H1 (cell line): Measurements from ENCODE around the gene AMH. TPM values are rescaled to one million over a fixed set of nuclear protein-coding genes. Genes with fewer than 3 reads are reported as not detected.

Source experiments
- BACH1 ChIP-seq: IDR thresholded peaks from 2 replicates; pipeline ENCODE4 v1.6.1; 2012; ENCODE audit warnings: low read length, improper control_type of control experiment
- CHD7 ChIP-seq: fragments of 300-600 bp; sonication (generic); IDR thresholded peaks from 2 replicates; pipeline ENCODE4 v1.7.1; 2012; ENCODE audit warnings: low read length, moderate library complexity, mild to moderate bottlenecking, inconsistent platforms; ENCODE audit not compliant: insufficient replicate concordance
- GABPA ChIP-seq: IDR thresholded peaks from 2 replicates; pipeline ENCODE4 v1.6.1; 2011; ENCODE audit warnings: mild to moderate bottlenecking, low read length, moderate library complexity, borderline replicate concordance; ENCODE audit not compliant: insufficient read depth
- JUN ChIP-seq: IDR thresholded peaks from 2 replicates; pipeline ENCODE4 v1.6.1; 2011; ENCODE audit warnings: low read depth, mild to moderate bottlenecking, improper control_type of control experiment, low read length
- NANOG ChIP-seq: IDR thresholded peaks from 2 replicates; pipeline ENCODE4 v1.6.1; 2011; ENCODE audit warnings: low read length, low read depth, mild to moderate bottlenecking, inconsistent platforms; ENCODE audit not compliant: insufficient read depth, poor library complexity, severe bottlenecking
- RFX5 ChIP-seq: IDR thresholded peaks from 2 replicates; pipeline ENCODE4 v1.6.1; 2011; ENCODE audit warnings: low read depth, low read length, improper control_type of control experiment, borderline replicate concordance
- SIN3A ChIP-seq, 2 experiments: IDR thresholded peaks in 1 of 2; conservative IDR thresholded peaks in 1 of 2; 2 replicates each; pipeline ENCODE4 v1.6.1; 2011 to 2012; ENCODE audit warnings: low read length in 2 of 2, improper control_type of control experiment in 1 of 2, low read depth in 1 of 2, mild to moderate bottlenecking in 1 of 2
- TBP ChIP-seq: IDR thresholded peaks from 2 replicates; pipeline ENCODE4 v1.6.1; 2011; ENCODE audit warnings: low read depth, low read length, improper control_type of control experiment
- USF2 ChIP-seq: IDR thresholded peaks from 2 replicates; pipeline ENCODE4 v1.6.1; 2011; ENCODE audit warnings: low read length, improper control_type of control experiment
- YY1 ChIP-seq: IDR thresholded peaks from 2 replicates; pipeline ENCODE4 v1.6.1; 2011; ENCODE audit warnings: low read depth, mild to moderate bottlenecking, low read length
- polyA plus RNA-seq, 7 experiments: library from polyadenylated mRNA; depleted of rRNA in 3 of 7; stranded (reverse) in 5 of 7; unstranded in 2 of 7; fragments of >200 nt in 5 of 7; fragments of 200-250 nt in 2 of 7; gene quantifications; 1 replicate in 5 of 7; 2 replicates in 1 of 7; 4 replicates in 1 of 7; pipeline versions ENCODE4 v1.2.1 to v1.2.3, GENCODE V29; 2011 to 2013; ENCODE audit warnings: missing spikeins in 2 of 7, mixed read lengths in 2 of 7
- total RNA-seq: library from RNA; stranded (reverse); fragmentation: NEBNext Ultra II Directional; extraction: Animal tissue kit (Norgen Biotek cat#: 25700); gene quantifications from 2 replicates; pipeline ENCODE4 v1.2.1, GENCODE V29; 2021

AMH gene
- total and polyA plus RNA-seq, 2 of the 8 experiments (the other 6 are each of a cell fraction or from before 2014, with no cell fraction given), result 10.5 to 15.4 TPM

GRCh38 chr19:2221250-2221831, 27.8 kb upstream of the AMH start (continued):
- TF ChIP-seq CHD7, result no peak
- TF ChIP-seq SIN3A (conservative IDR thresholded peaks at IDR 0.05 in 1 of 2, IDR thresholded peaks at IDR 0.05 in 1 of 2; ENCODE audit: low read depth in 1 of 2, low read length in 2 of 2), result no peak
- TF ChIP-seq BACH1, result no peak
- no peak for TF ChIP-seq USF2
- TF ChIP-seq GABPA, result no peak
- no peak for TF ChIP-seq TBP
- no peak for TF ChIP-seq JUN
- no peak for TF ChIP-seq YY1
- TF ChIP-seq RFX5, result no peak
- no peak for TF ChIP-seq NANOG
